ENCODE data around the gene SLC6A3. TPM values are rescaled to one million over a fixed set of nuclear protein-coding genes. Genes with fewer than 3 reads are reported as not detected.

SLC6A3 gene
- total RNA-seq = not detected in 2 replicates

DNA sequence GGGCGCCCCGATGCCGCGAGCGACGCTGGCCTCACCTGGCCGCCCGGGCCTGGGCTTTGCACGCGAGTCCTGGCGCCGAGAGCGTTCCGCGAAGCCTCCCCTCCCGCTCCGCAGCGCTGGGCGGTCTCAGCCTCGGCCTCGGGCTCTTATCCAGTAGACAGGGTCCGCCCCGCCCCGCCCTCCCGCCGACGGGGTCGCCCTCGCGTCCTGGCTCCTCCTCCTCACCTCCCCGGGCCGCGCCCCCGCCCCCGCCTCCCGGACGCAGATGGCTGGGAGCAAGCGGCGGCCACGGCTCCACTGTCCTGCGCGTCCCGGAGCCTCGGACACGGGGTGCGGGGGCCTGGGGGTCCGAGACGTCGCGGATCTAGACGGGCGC is at the start of gene SLC6A3:
TSS of gene SLC6A3 (minus strand) at position 128 of the 376 bp plus-strand sequence. CDS start 2,243 bp downstream, outside the sequence.

DNA sequence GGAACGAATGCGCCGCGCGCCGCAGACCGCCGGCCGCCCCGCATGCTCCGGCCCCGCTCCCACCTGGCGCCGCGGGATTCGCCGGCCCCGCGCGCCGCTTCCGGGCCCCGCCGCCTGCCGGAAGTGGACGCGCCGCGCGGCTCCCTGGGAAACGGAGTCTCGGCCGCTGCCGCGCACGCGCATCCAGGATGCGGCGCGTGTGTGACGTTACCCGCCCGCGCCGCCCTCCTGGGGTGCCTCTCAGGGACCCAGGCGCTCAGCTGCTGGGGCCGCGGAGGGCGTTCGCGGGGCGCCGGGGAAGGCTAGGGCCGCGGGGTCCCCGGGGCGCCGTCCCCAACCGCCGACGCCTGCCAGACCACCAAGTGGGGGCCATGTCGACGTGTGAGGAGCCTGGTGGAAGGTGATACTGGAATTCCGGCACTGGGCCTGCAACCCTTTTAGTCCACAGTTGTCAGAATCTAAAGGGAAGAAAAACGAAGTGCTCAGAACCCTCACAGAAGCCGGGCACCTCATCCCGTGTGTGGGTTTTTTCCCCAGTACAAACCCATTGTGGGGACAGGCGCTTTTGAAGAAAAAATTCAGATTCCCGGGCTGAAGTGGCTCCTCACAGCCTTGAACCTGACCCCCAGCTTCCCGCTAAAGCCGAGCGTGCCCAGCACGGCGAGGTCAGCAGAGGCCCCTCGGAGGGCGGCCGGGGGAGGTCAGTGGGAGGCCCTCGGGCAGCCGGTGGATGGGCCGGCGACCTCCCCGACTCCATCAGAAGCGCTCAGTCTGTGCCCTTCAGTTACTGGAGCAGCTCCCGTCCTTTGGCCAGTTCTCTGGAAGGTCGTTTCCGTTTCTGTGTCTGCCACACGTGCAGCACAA is 100.0 kb downstream of the SLC6A3 start, which contains the start of gene CLPTM1L:
TSS of gene CLPTM1L (minus strand) at position 125 of the 864 bp plus-strand sequence. CDS start 258 bp downstream, outside the sequence.

Other genes with a start within 250 kb of the SLC6A3 start
- not detected in 2 replicates for gene SLC6A19, start 243.8 kb downstream of the SLC6A3 start, total RNA-seq
- not detected in 2 replicates for gene SLC6A18, start 220.1 kb downstream of the SLC6A3 start, total RNA-seq
- gene TERT, start 150.4 kb downstream of the SLC6A3 start, total RNA-seq = not detected in 2 replicates
- 90.1 and 181 TPM in 2 replicates for gene CLPTM1L, start 100.3 kb downstream of the SLC6A3 start, total RNA-seq
- gene LPCAT1, start 78.5 kb upstream of the SLC6A3 start, total RNA-seq = 92.8 and 114 TPM in 2 replicates

Measured in cardiac atrium fibroblast (primary cell).